ENCODE results near the gene BUD23.

BUD23 gene

GRCh38 chr7:73728551-73728950, 45.2 kb downstream of the BUD23 start:
- TF ChIP-seq CTCF (conservative IDR thresholded peaks at IDR 0.05; ENCODE audit: control insufficient read depth, insufficient read depth, low read depth, low read length), result no peak
- H3K4me3 ChIP-seq (ENCODE audit: control insufficient read depth, low read depth, low read length), result no peak overlapping the region
- DNase-seq (ENCODE audit: low read depth), result no peak

GRCh38 chr7:73730485-73730884, 47.1 kb downstream of the BUD23 start:
- no peak for DNase-seq (ENCODE audit: low read depth)
- TF ChIP-seq CTCF (conservative IDR thresholded peaks at IDR 0.05; ENCODE audit: control insufficient read depth, insufficient read depth, low read depth, low read length), result no peak
- no peak overlapping the region for H3K4me3 ChIP-seq (ENCODE audit: control insufficient read depth, low read depth, low read length)

- TF ChIP-seq CTCF (conservative IDR thresholded peaks at IDR 0.05; ENCODE audit: control insufficient read depth, insufficient read depth, low read depth, low read length), result no peak
- no peak for DNase-seq (ENCODE audit: low read depth)
- no peak overlapping the region for H3K4me3 ChIP-seq (ENCODE audit: control insufficient read depth, low read depth, low read length)
Measured at GRCh38 chr7:73732397-73732796, 49.0 kb downstream of the BUD23 start.

GRCh38 chr7:73734619-73735527, 51.5 kb downstream of the BUD23 start:
- peak; percentile 94 for TF ChIP-seq CTCF (conservative IDR thresholded peaks at IDR 0.05; ENCODE audit: control insufficient read depth, insufficient read depth, low read depth, low read length)
- DNase-seq (ENCODE audit: low read depth), result peak; percentile 84
- no peak overlapping the region for H3K4me3 ChIP-seq (ENCODE audit: control insufficient read depth, low read depth, low read length)

GRCh38 chr7:73735528-73735905, 52.1 kb downstream of the BUD23 start:
- no peak for DNase-seq (ENCODE audit: low read depth)
- TF ChIP-seq CTCF (conservative IDR thresholded peaks at IDR 0.05; ENCODE audit: control insufficient read depth, insufficient read depth, low read depth, low read length), result no peak
- H3K4me3 ChIP-seq (ENCODE audit: control insufficient read depth, low read depth, low read length), result no peak overlapping the region

GRCh38 chr7:73736885-73737284, 53.5 kb downstream of the BUD23 start:
- TF ChIP-seq CTCF (conservative IDR thresholded peaks at IDR 0.05; ENCODE audit: control insufficient read depth, insufficient read depth, low read depth, low read length), result no peak
- H3K4me3 ChIP-seq (ENCODE audit: control insufficient read depth, low read depth, low read length), result no peak overlapping the region
- no peak for DNase-seq (ENCODE audit: low read depth)

Data from fibroblast of mammary gland (primary cell).